ENCODE measurements around the gene DIP2B. TPM values are rescaled to one million over a fixed set of nuclear protein-coding genes. Genes with fewer than 3 reads are reported as not detected.

DIP2B gene
- total RNA-seq, result 19.5 and 21.0 TPM in 2 replicates
- polyA plus RNA-seq, result 12.6 and 15.0 TPM in 2 replicates
- polyA plus RNA-seq (2012), result 7.5 and 9.3 TPM in 2 replicates
- 32.5 and 68.7 TPM in 2 replicates for polyA minus RNA-seq (ENCODE audit: low replicate concordance)

GRCh38 chr12:50504798-50505674 is at the start of gene DIP2B:
Gene DIP2B, plus strand, starts transcription at chr12:50504985. Its CDS starts 156 bp downstream, at chr12:50505141.
- peaks cover 32% of the 10 kb centered on the region for H3K79me2 ChIP-seq (ENCODE audit: control insufficient read depth, insufficient read depth, low read length)
- H3K9me3 ChIP-seq (ENCODE audit: control insufficient read depth, insufficient read depth, low read depth, low read length), result no peaks in the 10 kb centered on the region
- DNase-seq (ENCODE audit: low read depth in 2 of 2), result peak; percentile 82 to 89
- H3K27ac ChIP-seq (ENCODE audit: insufficient read depth, low read length), result peak within 1 kb of the TSS; percentile 80
- peak within 1 kb of the TSS; percentile 99 for H2AFZ ChIP-seq (ENCODE audit: low read length)
- H4K20me1 ChIP-seq (ENCODE audit: control insufficient read depth, extremely low read depth, insufficient read depth, low read length), result no peaks in the 10 kb centered on the region
- H3K4me1 ChIP-seq (ENCODE audit: control insufficient read depth, extremely low read depth, insufficient read depth, low read length), result no peaks in the 10 kb centered on the region
- peak within 1 kb of the TSS; percentile 94 for H3K4me2 ChIP-seq (ENCODE audit: extremely low read depth, insufficient read depth, low read length)
- peak within 1 kb of the TSS; percentile 73 to 91 (median 86) for H3K4me3 ChIP-seq (replicated peaks in 1 of 4; ENCODE audit: control extremely low read depth in 1 of 4, insufficient read depth in 1 of 4, low read depth in 3 of 4, low read length in 4 of 4)
- H3K36me3 ChIP-seq (ENCODE audit: control insufficient read depth, insufficient read depth, low read length), result no peaks in the 10 kb centered on the region
- TF ChIP-seq EZH2 (IDR thresholded peaks at IDR 0.05; ENCODE audit: low read length, missing control alignments) (no peak), CTCF (conservative IDR thresholded peaks at IDR 0.05 in 1 of 2, IDR thresholded peaks at IDR 0.05 in 1 of 2; ENCODE audit: low read depth in 1 of 2, low read length in 2 of 2) (peak; percentile 80 to 89)
- H3K9ac ChIP-seq (ENCODE audit: insufficient read depth, low read length), result peak within 1 kb of the TSS; percentile 83
- no peaks in the 10 kb centered on the region for H3K27me3 ChIP-seq (ENCODE audit: control insufficient read depth, insufficient read depth, low read length)

- no peaks in the 10 kb centered on the region for H4K20me1 ChIP-seq (ENCODE audit: control insufficient read depth, extremely low read depth, insufficient read depth, low read length)
- no peak overlapping the region for H2AFZ ChIP-seq (ENCODE audit: low read length)
- DNase-seq (ENCODE audit: low read depth in 2 of 2), result peak in 1 of 2 donors; percentile 70
- no peaks in the 10 kb centered on the region for H3K27me3 ChIP-seq (ENCODE audit: control insufficient read depth, insufficient read depth, low read length)
- H3K4me1 ChIP-seq (ENCODE audit: control insufficient read depth, extremely low read depth, insufficient read depth, low read length), result no peaks in the 10 kb centered on the region
- no peak overlapping the region for H3K4me3 ChIP-seq (replicated peaks in 1 of 4; ENCODE audit: control extremely low read depth in 1 of 4, insufficient read depth in 1 of 4, low read depth in 3 of 4, low read length in 4 of 4)
- H3K79me2 ChIP-seq (ENCODE audit: control insufficient read depth, insufficient read depth, low read length), result no peaks in the 10 kb centered on the region
- H3K9me3 ChIP-seq (ENCODE audit: control insufficient read depth, insufficient read depth, low read depth, low read length), result no peaks in the 10 kb centered on the region
- no peak for TF ChIP-seq CTCF (conservative IDR thresholded peaks at IDR 0.05 in 1 of 2, IDR thresholded peaks at IDR 0.05 in 1 of 2; ENCODE audit: low read depth in 1 of 2, low read length in 2 of 2)
- no peak for TF ChIP-seq EZH2 (IDR thresholded peaks at IDR 0.05; ENCODE audit: low read length, missing control alignments)
- H3K36me3 ChIP-seq (ENCODE audit: control insufficient read depth, insufficient read depth, low read length), result peaks cover 2% of the 10 kb centered on the region
- no peak overlapping the region for H3K9ac ChIP-seq (ENCODE audit: insufficient read depth, low read length)
- no peak overlapping the region for H3K27ac ChIP-seq (ENCODE audit: insufficient read depth, low read length)
- no peak overlapping the region for H3K4me2 ChIP-seq (ENCODE audit: extremely low read depth, insufficient read depth, low read length)
Observed at GRCh38 chr12:50458606-50459005, 46.2 kb upstream of the DIP2B start.

GRCh38 chr12:50467439-50467838 is 37.3 kb upstream of the DIP2B start:
- Histone ChIP-seq H3K36me3 (ENCODE audit: control insufficient read depth, insufficient read depth, low read length) (peaks cover 2% of the 10 kb centered on the region), H3K4me3 (replicated peaks in 1 of 4; ENCODE audit: control extremely low read depth in 1 of 4, insufficient read depth in 1 of 4, low read depth in 3 of 4, low read length in 4 of 4) (no peak overlapping the region), H4K20me1 (ENCODE audit: control insufficient read depth, extremely low read depth, insufficient read depth, low read length) (no peaks in the 10 kb centered on the region), H3K4me2 (ENCODE audit: extremely low read depth, insufficient read depth, low read length) (no peak overlapping the region), H3K79me2 (ENCODE audit: control insufficient read depth, insufficient read depth, low read length) (no peaks in the 10 kb centered on the region), H3K27ac (ENCODE audit: insufficient read depth, low read length) (no peak overlapping the region), H3K4me1 (ENCODE audit: control insufficient read depth, extremely low read depth, insufficient read depth, low read length) (no peaks in the 10 kb centered on the region), H3K9me3 (ENCODE audit: control insufficient read depth, insufficient read depth, low read depth, low read length) (no peaks in the 10 kb centered on the region), H2AFZ (ENCODE audit: low read length) (no peak overlapping the region), H3K9ac (ENCODE audit: insufficient read depth, low read length) (no peak overlapping the region), H3K27me3 (ENCODE audit: control insufficient read depth, insufficient read depth, low read length) (no peaks in the 10 kb centered on the region)
- TF ChIP-seq CTCF (conservative IDR thresholded peaks at IDR 0.05 in 1 of 2, IDR thresholded peaks at IDR 0.05 in 1 of 2; ENCODE audit: low read depth in 1 of 2, low read length in 2 of 2) (no peak), EZH2 (IDR thresholded peaks at IDR 0.05; ENCODE audit: low read length, missing control alignments) (no peak)
- DNase-seq (ENCODE audit: low read depth in 2 of 2), result no peak
